CD4-positive, alpha-beta T cell (primary cell): ENCODE results near the gene BCL2A1. TPM values are rescaled to one million over a fixed set of nuclear protein-coding genes. Genes with fewer than 3 reads are reported as not detected.

Source experiments
- ATAC-seq: fragments of 200-7000 bp; cut with Tn5 transposase; one replicate; pipeline ENCODE4 v1.10.0; 2022; ENCODE audit warnings: mild to moderate bottlenecking; ENCODE audit not compliant: poor library complexity
- CTCF ChIA-PET: fragments of 350-600 bp; sonication (Branson Sonifier 250); formaldehyde crosslinking; loops from one replicate; lab custom pipeline; 2021; ENCODE audit warnings: antibody characterized with exemption, inconsistent platforms; lab: Charles Lee
- POLR2A ChIA-PET: fragments of 350-600 bp; sonication (Branson Sonifier 250); formaldehyde crosslinking; loops from one replicate; lab custom pipeline; 2021; ENCODE audit warnings: antibody characterized with exemption, inconsistent platforms; lab: Charles Lee
- DNase-seq, 14 experiments: peaks; one replicate each; pipeline ENCODE4 v3.0.0-alpha.2; 2013 to 2020; ENCODE audit warnings: mixed read lengths in 2 of 14
- H3K27ac ChIP-seq, 2 donors: one replicate each; pipeline versions ENCODE4 v1.5.1 to v1.7.0; 2013; ENCODE audit warnings: low read length in 2 of 2, low read depth in 1 of 2, mild to moderate bottlenecking in 1 of 2
- H3K27me3 ChIP-seq, 2 experiments: 1 replicate in 1 of 2; 2 replicates in 1 of 2; pipeline versions ENCODE4 v1.6.1 to v1.7.0; 2013; ENCODE audit warnings: low read length in 2 of 2, control low read depth in 1 of 2, mild to moderate bottlenecking in 1 of 2, moderate library complexity in 1 of 2; ENCODE audit not compliant: insufficient read depth in 2 of 2, control insufficient read depth in 1 of 2
- H3K36me3 ChIP-seq: one replicate; pipeline ENCODE4 v1.6.1; 2013; ENCODE audit warnings: low read length, control low read depth; ENCODE audit not compliant: insufficient read depth
- H3K4me1 ChIP-seq: one replicate; pipeline ENCODE4 v1.6.1; 2013; ENCODE audit warnings: low read length, control low read depth; ENCODE audit not compliant: insufficient read depth
- H3K4me3 ChIP-seq: one replicate; pipeline ENCODE4 v1.5.1; 2013; ENCODE audit warnings: mild to moderate bottlenecking, low read length, moderate library complexity
- H3K9me3 ChIP-seq, 2 experiments: 1 replicate in 1 of 2; 2 replicates in 1 of 2; pipeline versions ENCODE4 v1.6.1 to v1.7.0; 2013; ENCODE audit warnings: low read length in 2 of 2, mild to moderate bottlenecking in 2 of 2, control low read depth in 1 of 2, moderate library complexity in 1 of 2; ENCODE audit not compliant: control insufficient read depth in 1 of 2, insufficient read depth in 1 of 2
- H3K27ac Mint-ChIP-seq: one replicate; pipeline ENCODE4 v1.8.0; 2020; ENCODE audit warnings: mixed read lengths
- H3K27me3 Mint-ChIP-seq: one replicate; pipeline ENCODE4 v1.8.0; 2021; ENCODE audit warnings: mixed read lengths
- H3K36me3 Mint-ChIP-seq: one replicate; pipeline ENCODE4 v1.8.0; 2021; ENCODE audit warnings: low read depth, mixed read lengths
- H3K4me1 Mint-ChIP-seq: one replicate; pipeline ENCODE4 v1.8.0; 2021; ENCODE audit warnings: low read depth, mixed read lengths
- H3K4me3 Mint-ChIP-seq: one replicate; pipeline ENCODE4 v1.8.0; 2020; ENCODE audit warnings: mild to moderate bottlenecking, mixed read lengths
- H3K9me3 Mint-ChIP-seq: one replicate; pipeline ENCODE4 v1.8.0; 2020; ENCODE audit warnings: mixed read lengths
- CTCF ChIP-seq: fragments of 200-600 bp; IDR thresholded peaks from one replicate; pipeline ENCODE4 v1.8.0; 2022; ENCODE audit warnings: antibody characterized with exemption, mild to moderate bottlenecking
- intact Hi-C, 2 experiments: fragments of 100-400 bp; cut with DNase I in 1 of 2; cut with micrococcal nuclease in 1 of 2; formaldehyde crosslinking; loops; one replicate each; pipeline versions ENCODE4 v1.15.1 to v1.9.0; 2023 to 2025; cut with DNase I, micrococcal nuclease
- total RNA-seq, 174 experiments: library from RNA in 2 of 174; stranded (reverse) in 2 of 174; gene quantifications; one replicate each; pipeline ENCODE4 v1.2.3 and lab custom pipeline; 2021 to 2026

The BCL2A1 gene
- total RNA-seq, 2 experiments from 2014 or later, result 18.7 to 20.0 TPM

- intact Hi-C loops, result loop anchor here in 1 of 2 experiments (2.0 to 5.0 kb wide), 2 partner anchors 142 to 222 kb away; no protein-coding TSS in a partner anchor
- H3K9me3 ChIP-seq, result no peaks in the 10 kb centered on the region
- H3K4me3 ChIP-seq, result no peak overlapping the region
- ChIA-PET POLR2A (no interaction called here), CTCF (no interaction called here)
- H3K36me3 Mint-ChIP-seq, result no peaks in the 10 kb centered on the region
- no peak for ATAC-seq
- H3K27ac ChIP-seq, result no peak overlapping the region
- H3K27ac Mint-ChIP-seq, result no peak overlapping the region
- no peak for TF ChIP-seq CTCF
- H3K36me3 ChIP-seq, result no peaks in the 10 kb centered on the region
- H3K27me3 ChIP-seq, result no peaks in the 10 kb centered on the region
- no peak for DNase-seq
- peaks cover 4% of the 10 kb centered on the region for H3K4me1 Mint-ChIP-seq
- no peak overlapping the region for H3K4me3 Mint-ChIP-seq
- no peaks in the 10 kb centered on the region for H3K9me3 Mint-ChIP-seq
- H3K4me1 ChIP-seq, result peaks cover 4% of the 10 kb centered on the region
- no peaks in the 10 kb centered on the region for H3K27me3 Mint-ChIP-seq
These were observed 23.6 kb upstream of the BCL2A1 start for GRCh38 chr15:79994615-79995014.

DNA sequence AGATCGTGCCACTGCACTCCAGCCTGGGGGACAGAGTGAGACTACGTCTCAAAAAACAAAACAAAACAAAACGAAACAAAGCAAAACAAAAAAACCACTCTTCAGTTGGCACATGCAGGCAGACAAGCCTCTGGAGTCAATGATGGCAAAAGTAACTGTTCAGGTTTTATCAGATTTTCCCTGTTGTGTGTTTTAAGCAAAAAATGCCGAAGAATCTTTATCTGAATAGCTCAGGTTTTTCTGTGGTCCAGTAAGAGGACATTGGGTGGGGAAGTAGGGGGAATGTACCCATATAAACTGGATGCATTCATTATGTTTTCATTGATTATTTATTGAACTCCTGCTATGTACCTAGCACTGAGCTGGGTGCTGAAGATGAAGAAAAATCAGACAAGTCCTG lies 20.8 kb upstream of the BCL2A1 start:
- CTCF ChIA-PET, result interaction anchor here (1.4 kb wide), 1 partner anchor 138 kb away, joined by 3 read pairs; no protein-coding TSS in a partner anchor
- POLR2A ChIA-PET, result interaction anchor here (0.6 to 1.8 kb wide), 2 partner anchors 95 to 612 kb away, joined by 3 to 8 read pairs; partner anchors contain the start of gene MTHFS
- Mint-ChIP-seq H3K4me3 (no peak overlapping the region), H3K27me3 (no peaks in the 10 kb centered on the region), H3K9me3 (no peaks in the 10 kb centered on the region), H3K36me3 (no peaks in the 10 kb centered on the region), H3K4me1 (peaks cover 4% of the 10 kb centered on the region), H3K27ac (no peak overlapping the region)
- Histone ChIP-seq H3K27ac (no peak overlapping the region), H3K4me1 (peaks cover 4% of the 10 kb centered on the region), H3K36me3 (no peaks in the 10 kb centered on the region), H3K4me3 (no peak overlapping the region), H3K27me3 (no peaks in the 10 kb centered on the region), H3K9me3 (no peaks in the 10 kb centered on the region)
- no peak for DNase-seq
- ATAC-seq, result no peak
- intact Hi-C loops, result loop anchor here (1.0 to 5.0 kb wide), 5 partner anchors 63 to 220 kb away; no protein-coding TSS in a partner anchor
- no peak for TF ChIP-seq CTCF

DNA sequence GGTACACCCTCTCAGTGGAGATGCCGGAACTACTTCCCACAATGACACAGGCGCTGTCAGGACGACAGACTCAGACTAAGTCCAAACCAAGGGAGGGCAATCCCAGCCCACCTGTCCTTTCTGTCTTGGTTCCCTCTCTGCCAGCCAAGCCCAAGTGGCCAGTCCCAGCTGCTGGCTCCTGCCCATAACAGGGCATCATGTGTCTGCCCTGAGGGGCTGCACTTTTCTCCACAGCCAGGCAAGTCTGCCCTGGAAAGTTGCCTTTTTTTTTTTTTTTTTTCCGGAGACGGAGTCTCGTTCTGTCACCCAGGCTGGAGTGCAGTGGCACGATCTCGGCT lies 20.0 kb upstream of the BCL2A1 start:
- no peaks in the 10 kb centered on the region for H3K27me3 ChIP-seq
- POLR2A ChIA-PET, result no interaction called here
- ATAC-seq (no peak), DNase-seq (no peak)
- no peaks in the 10 kb centered on the region for H3K36me3 ChIP-seq
- CTCF ChIA-PET, result interaction anchor here (0.7 kb wide), 1 partner anchor 203 kb away, joined by 3 read pairs; no protein-coding TSS in a partner anchor
- H3K4me1 ChIP-seq, result peaks cover 4% of the 10 kb centered on the region
- no peak overlapping the region for H3K27ac ChIP-seq
- no peak overlapping the region for H3K27ac Mint-ChIP-seq
- H3K36me3 Mint-ChIP-seq, result no peaks in the 10 kb centered on the region
- intact Hi-C loops, result loop anchor here in 1 of 2 experiments (2.0 to 5.0 kb wide), 2 partner anchors 62 to 219 kb away; no protein-coding TSS in a partner anchor
- no peaks in the 10 kb centered on the region for H3K9me3 ChIP-seq
- H3K9me3 Mint-ChIP-seq, result no peaks in the 10 kb centered on the region
- H3K4me1 Mint-ChIP-seq, result peaks cover 4% of the 10 kb centered on the region
- H3K27me3 Mint-ChIP-seq, result no peaks in the 10 kb centered on the region
- no peak overlapping the region for H3K4me3 Mint-ChIP-seq
- TF ChIP-seq CTCF, result no peak
- no peak overlapping the region for H3K4me3 ChIP-seq
